Nephron (organoid): ENCODE data around the gene SERPINA1.

Experiments used
- H3K27ac Mint-ChIP-seq, 3 experiments: 2 replicates each; pipeline ENCODE4 v1.8.0; 2020; ENCODE audit warnings: mixed read lengths in 3 of 3, mild to moderate bottlenecking in 2 of 3, moderate library complexity in 1 of 3
- H3K27me3 Mint-ChIP-seq: 2 replicates; pipeline ENCODE4 v1.8.0; 2021; ENCODE audit warnings: low read depth, mild to moderate bottlenecking, moderate library complexity, mixed read lengths
- H3K36me3 Mint-ChIP-seq: 2 replicates; pipeline ENCODE4 v1.8.0; 2020; ENCODE audit warnings: low read depth, mixed read lengths
- H3K4me1 Mint-ChIP-seq: 2 replicates; pipeline ENCODE4 v1.8.0; 2020; ENCODE audit warnings: mixed read lengths
- H3K4me3 Mint-ChIP-seq, 3 experiments: 2 replicates each; pipeline ENCODE4 v1.8.0; 2020; ENCODE audit warnings: mild to moderate bottlenecking in 3 of 3, mixed read lengths in 3 of 3, moderate library complexity in 2 of 3
- H3K9me3 Mint-ChIP-seq: 2 replicates; pipeline ENCODE4 v1.8.0; 2020; ENCODE audit warnings: mixed read lengths
- TF ChIP-seq, protein P1 (sequence below), 3 experiments: fragments of 200-600 bp; sonication (generic); IDR thresholded peaks; one replicate each; pipeline ENCODE4 v1.5.0; 2021; ENCODE audit warnings: antibody characterized with exemption in 3 of 3; ENCODE audit not compliant: unreplicated experiment in 3 of 3

SERPINA1 gene

GRCh38 chr14:94401083-94401482 lies 12.7 kb upstream of the SERPINA1 start:
- H3K4me1 Mint-ChIP-seq: peaks cover 7% of the 10 kb centered on the region
- no peak overlapping the region for H3K4me3 Mint-ChIP-seq
- peaks cover 29% of the 10 kb centered on the region for H3K27me3 Mint-ChIP-seq
- H3K27ac Mint-ChIP-seq: no peak overlapping the region
- TF ChIP-seq, protein P1, sequence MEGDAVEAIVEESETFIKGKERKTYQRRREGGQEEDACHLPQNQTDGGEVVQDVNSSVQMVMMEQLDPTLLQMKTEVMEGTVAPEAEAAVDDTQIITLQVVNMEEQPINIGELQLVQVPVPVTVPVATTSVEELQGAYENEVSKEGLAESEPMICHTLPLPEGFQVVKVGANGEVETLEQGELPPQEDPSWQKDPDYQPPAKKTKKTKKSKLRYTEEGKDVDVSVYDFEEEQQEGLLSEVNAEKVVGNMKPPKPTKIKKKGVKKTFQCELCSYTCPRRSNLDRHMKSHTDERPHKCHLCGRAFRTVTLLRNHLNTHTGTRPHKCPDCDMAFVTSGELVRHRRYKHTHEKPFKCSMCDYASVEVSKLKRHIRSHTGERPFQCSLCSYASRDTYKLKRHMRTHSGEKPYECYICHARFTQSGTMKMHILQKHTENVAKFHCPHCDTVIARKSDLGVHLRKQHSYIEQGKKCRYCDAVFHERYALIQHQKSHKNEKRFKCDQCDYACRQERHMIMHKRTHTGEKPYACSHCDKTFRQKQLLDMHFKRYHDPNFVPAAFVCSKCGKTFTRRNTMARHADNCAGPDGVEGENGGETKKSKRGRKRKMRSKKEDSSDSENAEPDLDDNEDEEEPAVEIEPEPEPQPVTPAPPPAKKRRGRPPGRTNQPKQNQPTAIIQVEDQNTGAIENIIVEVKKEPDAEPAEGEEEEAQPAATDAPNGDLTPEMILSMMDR (IDR thresholded peaks at IDR 0.05; ENCODE audit: unreplicated experiment in 3 of 3): no peak
- no peaks in the 10 kb centered on the region for H3K9me3 Mint-ChIP-seq
- no peaks in the 10 kb centered on the region for H3K36me3 Mint-ChIP-seq

GRCh38 chr14:94400422-94400841 lies 12.0 kb upstream of the SERPINA1 start:
- TF ChIP-seq, protein P1 (IDR thresholded peaks at IDR 0.05; ENCODE audit: unreplicated experiment in 3 of 3): no peak
- Mint-ChIP-seq H3K4me3 (no peak overlapping the region), H3K27ac (no peak overlapping the region), H3K4me1 (peaks cover 7% of the 10 kb centered on the region), H3K36me3 (no peaks in the 10 kb centered on the region), H3K9me3 (no peaks in the 10 kb centered on the region), H3K27me3 (peaks cover 36% of the 10 kb centered on the region)

GRCh38 chr14:94398536-94398935 lies 10.1 kb upstream of the SERPINA1 start:
- Mint-ChIP-seq H3K27me3 (peaks cover 37% of the 10 kb centered on the region), H3K9me3 (no peaks in the 10 kb centered on the region), H3K27ac (no peak overlapping the region), H3K4me3 (no peak overlapping the region), H3K36me3 (no peaks in the 10 kb centered on the region), H3K4me1 (peaks cover 7% of the 10 kb centered on the region)
- TF ChIP-seq, protein P1 (IDR thresholded peaks at IDR 0.05; ENCODE audit: unreplicated experiment in 3 of 3): no peak

DNA sequence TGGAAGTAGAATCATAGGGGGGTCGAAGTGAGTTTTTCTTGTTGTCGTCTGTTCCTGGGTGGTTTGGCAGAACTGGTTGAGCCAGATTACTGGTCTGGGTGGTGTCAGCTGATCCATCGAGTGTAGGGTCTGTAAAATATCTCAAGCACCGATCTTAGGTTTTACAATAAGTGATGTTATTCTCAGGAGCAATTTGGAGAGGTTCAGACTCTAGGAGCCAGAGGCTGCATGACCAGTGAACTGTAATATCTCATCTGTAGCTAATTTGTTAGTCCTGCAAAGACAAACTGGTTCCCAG lies 9.7 kb upstream of the SERPINA1 start:
- Mint-ChIP-seq H3K9me3 (no peaks in the 10 kb centered on the region), H3K27ac (no peak overlapping the region), H3K4me1 (peaks cover 7% of the 10 kb centered on the region), H3K27me3 (peaks cover 37% of the 10 kb centered on the region), H3K4me3 (no peak overlapping the region), H3K36me3 (no peaks in the 10 kb centered on the region)
- TF ChIP-seq, protein P1 (IDR thresholded peaks at IDR 0.05; ENCODE audit: unreplicated experiment in 3 of 3): no peak

- Mint-ChIP-seq H3K4me3 (no peak overlapping the region), H3K27ac (no peak overlapping the region), H3K36me3 (no peaks in the 10 kb centered on the region), H3K9me3 (no peaks in the 10 kb centered on the region), H3K27me3 (peaks cover 41% of the 10 kb centered on the region), H3K4me1 (peaks cover 7% of the 10 kb centered on the region)
- TF ChIP-seq, protein P1 (IDR thresholded peaks at IDR 0.05; ENCODE audit: unreplicated experiment in 3 of 3): no peak
Observed at GRCh38 chr14:94397289-94398181, 9.1 kb upstream of the SERPINA1 start.
